HG03280 (cell line): ENCODE results near the gene KIAA1217.
A peak's percentile ranks its signal among the peaks of the same experiment; 100 is the strongest.

Experiments
- ATAC-seq: cut with Tn5 transposase; IDR thresholded peaks from one replicate; pipeline ENCODE4 v1.9.1; 2021; ENCODE audit warnings: mild to moderate bottlenecking, moderate library complexity; ENCODE audit not compliant: unreplicated experiment

The KIAA1217 gene

DNA sequence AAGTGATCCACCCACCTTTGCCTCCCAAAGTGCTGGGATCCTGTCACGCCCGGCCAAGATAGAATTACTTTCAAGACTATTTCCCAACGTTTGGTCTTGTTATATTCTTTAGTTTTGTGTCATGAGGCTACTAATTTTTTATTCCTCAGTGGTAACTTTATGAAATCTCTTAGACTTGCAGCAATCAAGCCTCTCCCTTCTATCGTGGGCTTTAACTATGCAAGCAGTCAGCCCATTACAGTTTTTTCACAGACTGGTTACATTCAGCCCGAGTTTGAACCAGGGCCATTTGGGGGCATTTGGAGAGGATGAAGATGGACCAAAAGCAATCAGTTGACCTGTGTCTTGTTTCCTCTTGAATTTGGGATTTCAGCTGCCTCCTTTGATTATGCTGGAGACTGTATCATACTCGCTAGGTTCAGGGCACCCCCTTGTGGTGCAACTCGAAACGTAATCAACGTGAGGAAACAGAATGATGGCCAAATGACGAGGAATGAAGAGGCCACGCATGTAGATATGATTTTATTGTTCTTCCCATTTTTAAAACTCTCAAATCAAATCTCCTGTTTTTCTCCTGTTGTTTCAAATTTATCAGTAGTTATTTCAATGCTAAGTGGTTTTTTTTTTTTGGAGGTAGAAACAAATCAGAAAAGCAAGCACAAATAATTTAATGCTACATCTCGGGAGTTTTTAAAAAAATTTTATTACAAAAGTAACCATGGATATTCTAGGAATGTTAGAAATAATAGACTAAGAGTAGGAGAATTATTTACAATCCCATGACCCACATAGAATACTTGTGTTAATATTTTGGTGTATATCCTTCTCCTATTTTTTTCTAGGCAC, 151.6 kb downstream of the KIAA1217 start:
- peak; percentile 88 for ATAC-seq

GRCh38 chr10:24363070-24363469, 154.1 kb downstream of the KIAA1217 start:
- no peak for ATAC-seq

- ATAC-seq = no peak
These were observed 158.8 kb downstream of the KIAA1217 start for GRCh38 chr10:24367688-24368087.

- ATAC-seq = no peak
These were observed 161.9 kb downstream of the KIAA1217 start for GRCh38 chr10:24370877-24371276.

DNA sequence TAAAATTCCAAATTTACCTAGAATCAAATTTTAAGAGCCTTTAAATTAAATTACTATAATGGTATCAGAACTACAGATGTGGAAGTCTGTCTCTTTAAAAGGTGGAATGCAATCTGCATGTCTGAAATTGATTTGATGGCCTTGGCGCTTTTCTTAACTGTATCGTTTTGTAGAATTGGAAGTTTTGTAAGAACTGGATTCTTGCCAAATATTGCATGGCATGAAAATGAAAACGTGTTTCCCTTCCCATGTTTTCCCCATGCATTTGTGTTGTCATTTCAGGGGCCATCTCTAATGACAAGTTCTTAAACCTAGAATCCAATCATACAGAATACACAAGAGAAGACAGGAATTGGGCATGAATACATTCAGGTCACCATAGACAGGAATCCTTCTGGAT, 162.5 kb downstream of the KIAA1217 start:
- no peak for ATAC-seq

DNA sequence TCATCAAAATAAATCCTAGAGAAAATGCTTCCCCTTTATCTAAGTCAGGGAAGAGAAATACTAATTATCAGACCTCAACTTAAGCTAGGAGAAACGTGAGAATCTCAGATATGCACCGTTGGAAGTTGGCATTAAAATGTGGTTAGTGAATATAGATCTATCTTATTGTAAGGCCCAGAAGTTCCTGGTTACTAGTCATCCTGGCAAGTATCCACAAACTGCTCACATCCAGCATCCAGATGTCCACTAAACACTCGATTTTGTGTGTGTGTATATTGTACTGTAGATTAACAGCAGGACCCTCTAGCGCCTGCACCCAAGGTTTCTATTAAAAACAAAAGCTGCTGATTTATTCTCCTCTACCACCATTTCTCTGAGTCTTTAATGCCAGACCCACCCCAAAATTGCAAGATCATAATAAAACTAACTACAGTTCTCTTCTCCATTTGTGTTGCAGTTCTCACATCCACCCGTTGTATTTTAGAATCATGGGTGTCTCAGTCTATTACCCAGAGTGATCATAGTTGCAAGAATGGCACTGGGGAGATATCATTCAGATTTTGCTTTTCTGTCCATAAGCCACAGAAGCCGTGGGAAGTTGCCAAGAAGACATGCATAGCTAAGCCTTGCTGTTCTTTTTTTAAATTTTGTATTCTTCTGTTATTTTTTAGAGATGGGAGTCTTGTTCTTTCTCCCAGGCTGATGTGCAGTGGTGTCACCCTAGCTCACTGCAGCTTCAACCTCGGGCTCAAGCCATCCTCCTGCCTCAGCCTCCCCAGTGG, 165.4 kb downstream of the KIAA1217 start:
- ATAC-seq = no peak

- no peak for ATAC-seq
These were observed 166.6 kb downstream of the KIAA1217 start for GRCh38 chr10:24375510-24375909.

DNA sequence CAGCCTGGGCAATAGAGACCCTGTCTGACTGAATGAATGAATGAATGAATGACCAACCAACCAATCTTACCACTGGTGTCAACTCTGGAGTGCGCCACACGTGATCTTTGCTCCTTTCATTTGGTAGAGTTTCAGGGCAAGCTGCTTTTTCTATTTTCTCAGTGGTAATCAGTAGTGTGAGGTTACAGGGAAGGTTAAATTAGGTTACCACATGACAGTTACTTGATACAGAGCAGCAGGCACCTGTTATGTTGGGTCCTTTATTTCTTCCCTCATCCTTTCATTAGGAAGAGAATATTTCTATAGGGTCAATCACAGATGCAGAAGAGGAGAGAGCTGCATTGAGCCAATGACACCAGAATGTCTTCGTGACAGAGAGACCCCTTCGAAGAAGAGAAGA, 167.8 kb downstream of the KIAA1217 start:
- no peak for ATAC-seq

DNA sequence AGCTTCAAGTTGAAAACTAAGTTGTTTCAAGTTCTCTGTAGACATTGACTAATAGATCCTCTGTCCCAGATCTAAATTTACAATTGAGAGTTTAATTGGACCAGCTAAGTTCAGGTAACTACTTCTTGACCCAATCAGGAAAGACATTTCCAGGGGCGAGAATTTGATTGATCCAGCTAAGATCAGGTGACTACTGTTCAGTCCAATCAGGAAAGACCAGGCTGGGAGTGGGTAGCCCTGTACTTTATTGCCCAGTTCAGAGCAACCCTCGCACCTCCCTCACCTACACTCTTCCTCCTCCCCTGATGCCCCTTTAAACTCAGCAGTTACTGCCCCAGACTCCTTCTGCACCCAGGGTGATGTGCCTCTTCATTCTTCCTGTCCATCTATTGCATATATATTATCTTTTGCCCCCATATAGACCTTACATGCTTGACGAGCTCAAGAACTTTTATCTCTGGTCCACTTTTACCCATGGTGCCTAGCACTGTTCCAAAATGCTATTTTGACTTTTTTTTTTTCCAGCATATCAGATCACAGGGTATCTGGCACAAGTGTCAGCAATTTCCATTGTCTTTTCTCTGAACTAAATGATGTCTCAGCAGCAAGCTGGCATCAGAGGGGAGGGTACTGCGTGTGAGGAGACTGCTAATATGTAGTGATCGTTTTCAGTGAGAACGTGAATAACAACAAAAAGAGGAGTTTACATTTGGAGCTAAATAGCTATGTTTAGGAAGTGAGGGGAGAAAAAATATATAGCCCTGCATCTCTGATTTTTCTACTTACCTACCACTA, 169.4 kb downstream of the KIAA1217 start:
- no peak for ATAC-seq

DNA sequence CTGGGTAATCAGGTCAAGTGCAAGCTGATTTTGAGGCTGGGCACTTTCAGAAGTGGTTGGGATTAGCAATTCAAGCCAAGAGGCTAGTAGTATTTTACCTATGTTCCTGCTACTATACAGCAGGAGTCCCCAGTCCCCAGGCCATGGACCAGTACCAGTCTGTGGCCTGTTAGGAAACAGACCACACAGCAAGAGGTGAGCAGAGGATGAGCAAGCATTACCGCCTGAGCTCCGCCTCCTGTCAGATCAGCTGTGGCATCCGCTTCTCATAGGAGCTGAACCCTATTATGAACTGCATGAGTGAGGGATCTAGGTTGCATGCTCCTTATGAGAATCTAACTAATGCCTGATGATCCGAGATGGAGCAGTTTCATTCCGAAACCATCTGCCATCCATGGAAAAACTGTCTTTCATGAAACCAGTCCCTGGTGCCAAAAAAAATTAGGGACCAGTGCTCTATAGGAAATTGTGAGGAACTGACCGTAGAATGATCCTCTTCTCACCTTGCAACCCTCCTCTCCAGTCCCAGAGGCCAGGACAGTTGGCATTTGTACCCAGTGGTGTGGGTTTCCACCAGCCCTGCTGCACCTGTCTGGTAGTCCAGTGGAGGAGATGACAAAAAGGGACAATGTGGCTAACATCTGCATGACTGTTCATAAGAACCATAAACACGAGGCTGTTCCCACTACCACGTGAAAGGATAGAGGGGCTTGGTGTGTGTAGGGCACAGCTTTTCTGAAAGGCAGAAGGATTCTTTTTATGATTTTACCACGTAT, 172.5 kb downstream of the KIAA1217 start:
- ATAC-seq = no peak

GRCh38 chr10:24382045-24382444, 173.1 kb downstream of the KIAA1217 start:
- no peak for ATAC-seq

DNA sequence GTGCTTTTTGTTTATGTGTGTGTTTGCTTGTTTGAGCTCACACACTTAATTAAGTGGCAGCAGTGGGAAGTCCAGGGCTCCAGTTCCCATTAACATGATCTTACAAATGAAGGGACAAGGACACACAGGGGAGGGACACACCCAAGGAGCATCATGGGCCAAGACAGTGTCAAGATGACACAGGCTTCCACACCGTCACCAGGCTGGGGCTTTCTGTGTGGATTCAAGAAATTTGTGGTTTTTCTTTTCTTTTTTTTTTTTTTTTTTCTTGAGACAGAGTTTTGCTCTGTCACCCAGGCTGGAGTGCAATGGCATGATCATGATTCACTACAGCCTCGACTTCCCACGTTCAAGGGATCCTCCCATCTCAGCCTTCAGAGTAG, 173.6 kb downstream of the KIAA1217 start:
- no peak for ATAC-seq

DNA sequence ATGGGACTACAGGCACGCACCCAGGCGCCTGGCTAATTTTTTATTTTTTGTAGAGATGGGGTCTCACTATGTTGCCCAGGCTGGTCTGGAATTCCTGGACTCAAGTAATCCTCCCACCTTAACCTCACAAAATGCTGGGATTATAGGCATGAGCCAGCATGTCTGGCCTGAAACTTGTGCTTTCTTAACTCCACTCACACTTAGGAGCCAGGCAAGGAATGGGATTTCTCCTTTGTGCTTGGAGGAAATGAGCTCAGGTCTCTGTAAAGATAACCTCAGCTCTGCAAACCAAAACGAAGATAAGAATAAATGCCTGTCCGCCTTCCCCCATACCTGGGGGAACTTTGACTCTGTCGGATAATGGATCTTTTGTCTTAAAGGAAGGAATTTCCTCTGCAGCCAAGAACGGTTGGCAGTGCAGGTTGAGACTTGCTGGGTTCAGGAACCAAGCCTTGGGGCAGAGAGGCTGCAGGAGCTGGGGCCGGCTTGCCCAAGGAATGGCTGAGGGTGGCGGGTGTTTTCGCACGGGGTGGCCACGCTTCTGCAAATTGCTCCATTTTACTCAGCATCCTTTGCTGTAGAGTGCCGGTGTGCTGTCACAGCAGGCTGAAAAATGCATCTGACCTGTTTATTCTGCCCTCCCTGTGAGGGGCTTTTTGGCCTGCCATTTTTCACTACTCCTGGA, 174.2 kb downstream of the KIAA1217 start:
- ATAC-seq = peak; percentile 49

DNA sequence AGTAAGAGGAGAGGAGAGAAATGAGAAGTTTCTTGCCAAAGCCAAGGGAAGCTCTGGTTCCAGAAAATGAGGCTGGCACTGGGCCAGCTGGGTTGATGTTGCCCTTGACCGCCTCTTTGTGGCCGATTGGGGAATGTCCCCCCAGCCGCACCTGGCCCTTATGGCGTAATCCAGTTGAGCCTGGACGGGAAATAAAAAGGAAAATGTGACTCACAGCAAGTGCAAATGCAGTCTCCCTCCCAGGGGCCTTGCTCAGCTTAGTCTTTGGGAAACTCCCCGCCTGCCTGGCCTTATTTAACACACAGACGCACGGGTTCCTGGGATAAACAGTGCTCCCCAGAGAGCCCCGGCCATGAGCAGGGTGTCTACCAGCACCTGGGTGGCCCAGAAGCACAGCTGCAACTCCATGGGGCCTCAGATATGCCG, 174.8 kb downstream of the KIAA1217 start:
- ATAC-seq = peak; percentile 88

DNA sequence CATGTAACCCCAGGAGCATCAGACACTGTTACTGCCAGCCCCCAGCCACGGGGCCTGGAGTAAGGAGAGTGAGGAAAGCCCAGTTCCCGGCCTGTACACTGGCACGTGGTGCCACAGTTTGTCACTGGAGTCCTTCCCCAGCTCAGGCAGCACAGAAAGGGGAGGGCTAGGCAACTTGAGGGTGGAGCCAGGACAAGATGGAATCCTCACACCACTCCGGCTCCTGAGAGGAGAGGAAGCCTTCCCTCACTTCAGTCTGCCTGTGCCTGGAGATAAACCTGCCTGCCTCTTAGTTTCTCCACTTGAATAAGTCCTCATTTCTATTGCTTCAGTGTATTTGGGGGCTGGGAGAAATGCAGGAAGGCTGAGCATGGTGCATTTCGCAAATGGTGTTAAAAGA, 176.0 kb downstream of the KIAA1217 start:
- no peak for ATAC-seq

- no peak for ATAC-seq
These were observed 176.8 kb downstream of the KIAA1217 start for GRCh38 chr10:24385776-24386175.

GRCh38 chr10:24390146-24390700, 181.3 kb downstream of the KIAA1217 start:
- ATAC-seq = no peak

- ATAC-seq = no peak
These were observed 181.8 kb downstream of the KIAA1217 start for GRCh38 chr10:24390746-24391145.

DNA sequence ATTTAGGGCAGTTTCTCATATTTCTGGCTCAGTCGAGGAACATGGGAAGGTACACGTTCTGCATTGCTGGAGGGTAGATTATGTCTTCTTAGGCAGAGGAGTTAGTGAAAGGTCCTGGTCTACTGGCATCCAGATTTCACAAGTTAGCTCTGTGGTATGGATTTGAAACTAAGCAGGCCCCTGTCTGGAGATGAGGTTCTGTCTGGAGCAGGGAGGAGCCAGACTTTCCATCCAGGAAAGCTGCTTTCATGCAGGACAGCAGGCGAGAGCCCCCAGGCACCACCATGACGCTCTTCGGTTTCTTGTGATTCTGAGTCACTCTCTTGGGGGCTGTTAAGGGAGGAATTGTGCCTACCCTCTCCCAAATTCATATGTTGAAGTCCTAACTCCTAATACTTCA, 184.3 kb downstream of the KIAA1217 start:
- ATAC-seq = no peak
